HUDEP-2 (cell line): ENCODE results near the gene GTF2E1.
A peak's percentile ranks its signal among the peaks of the same experiment; 100 is the strongest.

Experiments used
- DNase-seq, 76 experiments: peaks; one replicate each; lab custom pipeline; 2025; ENCODE audit not compliant: unreplicated experiment in 76 of 76; lab: John Stamatoyannopoulos, UW

GTF2E1 gene

DNA sequence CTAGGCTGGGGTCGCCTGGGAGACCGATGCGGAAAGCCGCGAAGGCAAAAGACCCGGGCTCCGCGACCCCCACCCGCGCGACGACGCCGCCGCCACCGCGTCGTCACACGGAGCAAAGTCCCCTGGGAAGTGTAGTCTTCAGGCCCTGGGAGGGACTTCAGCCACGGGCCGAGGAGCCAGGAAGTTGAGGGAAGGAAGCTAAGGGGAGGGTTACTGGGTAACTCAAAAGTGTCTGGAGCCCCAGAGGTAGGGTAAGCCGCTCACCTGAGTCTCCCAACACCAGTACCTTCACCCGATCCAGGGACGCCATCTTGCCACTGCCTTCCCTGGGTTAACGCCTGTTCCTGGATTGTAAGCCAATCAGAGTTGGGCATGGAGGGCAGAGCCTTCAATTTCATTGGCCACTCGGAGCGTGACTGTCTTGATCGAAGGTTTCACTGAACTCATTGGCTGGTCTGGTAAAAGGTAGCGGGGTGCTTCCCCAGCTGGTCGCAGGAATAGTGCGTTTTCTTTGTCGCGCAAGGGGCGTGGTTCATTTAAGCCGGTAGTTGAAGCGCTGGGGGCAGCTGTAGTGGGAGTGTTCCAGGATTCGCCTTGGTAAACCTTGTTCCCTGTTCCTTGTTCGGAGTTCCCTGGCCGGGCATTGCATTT is at the start of gene GTF2E1, which contains the start of gene RABL3:
Gene GTF2E1 (plus strand): TSS at position 547 of the 651 bp plus-strand sequence. CDS start 7,809 bp downstream, outside the sequence.
Gene RABL3 (minus strand): TSS at position 319 of the 651 bp plus-strand sequence. CDS start 9 bp downstream, at position 310.
- peak; percentile 19 to 98 (median 94) for DNase-seq

- DNase-seq: no peak
Observed at GRCh38 chr3:120693439-120694171, 48.9 kb upstream of the GTF2E1 start.

- no peak for DNase-seq
Observed at GRCh38 chr3:120699333-120699732, 43.2 kb upstream of the GTF2E1 start.

DNA sequence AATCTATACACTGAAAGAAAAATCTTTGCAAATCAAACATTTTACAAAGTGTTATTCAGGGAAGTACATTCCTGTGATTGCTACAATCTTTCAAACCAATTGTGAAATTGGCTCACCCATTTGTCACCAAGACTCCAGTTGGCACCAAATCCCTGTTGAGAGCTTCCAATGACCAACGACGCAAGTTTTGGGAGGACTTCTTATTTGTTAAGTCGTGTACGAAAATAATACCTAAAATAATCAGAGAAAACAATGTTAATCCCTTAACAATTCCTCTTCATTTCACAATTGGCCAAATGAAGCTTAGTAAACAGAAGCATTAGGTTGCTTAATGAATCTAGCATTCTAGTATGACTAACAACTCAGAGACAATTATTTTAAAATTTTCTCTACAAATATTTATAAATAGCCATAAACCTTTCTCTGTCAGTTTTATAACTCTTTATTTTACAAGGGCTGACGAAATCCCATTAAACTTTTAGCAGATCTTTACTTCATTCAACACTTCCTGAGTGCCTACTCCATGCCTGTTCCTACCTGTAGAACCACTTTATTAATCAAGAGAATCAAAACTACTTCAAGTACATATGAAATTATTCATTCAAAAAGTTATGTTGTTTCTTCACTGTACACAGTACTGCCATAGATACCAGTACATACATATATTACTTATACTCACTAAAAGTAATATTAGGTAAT is 36.5 kb upstream of the GTF2E1 start:
- no peak for DNase-seq

DNA sequence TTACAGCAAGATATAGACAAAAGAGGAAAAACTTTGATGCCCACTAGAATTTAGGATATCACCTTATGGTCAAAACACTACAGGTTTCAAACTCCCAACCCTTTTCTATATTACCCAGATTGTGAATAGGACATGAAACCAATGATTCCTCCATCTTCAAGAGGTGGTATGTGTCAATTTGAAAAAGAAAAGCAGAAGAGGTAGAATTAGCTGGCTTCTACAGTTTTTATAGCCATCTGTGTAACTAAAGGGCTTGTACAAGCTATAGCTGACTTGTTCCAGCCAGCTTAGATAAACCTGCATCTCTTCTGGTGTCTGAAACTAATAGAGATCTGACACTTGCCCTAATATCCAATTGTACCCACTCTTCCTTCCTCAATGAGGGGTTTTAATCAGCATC is 35.6 kb upstream of the GTF2E1 start:
- DNase-seq: no peak

GRCh38 chr3:120708408-120708807 is 34.1 kb upstream of the GTF2E1 start:
- no peak for DNase-seq

- DNase-seq: no peak
Observed at GRCh38 chr3:120710369-120710768, 32.2 kb upstream of the GTF2E1 start.

- no peak for DNase-seq
Observed at GRCh38 chr3:120713262-120713661, 29.3 kb upstream of the GTF2E1 start.

DNA sequence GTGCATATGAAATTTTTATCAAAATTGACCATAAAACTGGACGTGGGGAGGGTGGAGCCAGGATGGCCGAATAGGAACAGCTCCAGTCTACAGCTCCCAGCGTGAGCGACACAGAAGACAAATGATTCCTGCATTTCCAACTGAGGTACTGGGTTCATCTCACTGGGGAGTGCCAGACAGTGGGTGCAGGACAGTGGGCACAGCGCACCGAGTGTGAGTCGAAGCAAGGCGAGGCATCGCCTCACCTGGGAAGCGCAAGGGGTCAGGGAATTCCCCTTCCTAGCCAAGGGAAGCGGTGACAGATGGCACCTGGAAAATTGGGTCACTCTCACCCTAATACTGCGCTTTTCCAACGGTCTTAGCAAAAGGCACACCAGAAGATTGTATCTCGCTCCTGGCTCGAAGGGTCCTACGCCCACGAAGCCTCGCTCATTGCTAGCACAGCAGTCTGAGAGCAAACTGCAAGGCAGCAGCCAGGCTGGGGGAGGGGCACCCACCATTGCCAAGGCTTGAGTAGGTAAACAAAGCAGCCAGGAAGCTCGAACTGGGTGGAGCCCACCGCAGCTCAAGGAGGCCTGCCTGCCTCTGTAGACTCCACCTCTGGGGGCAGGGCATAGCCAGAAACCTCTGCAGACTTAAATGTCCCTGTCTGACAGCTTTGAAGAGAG is 23.2 kb upstream of the GTF2E1 start:
- peak in 21 of 76 experiments; percentile 3 to 50 (median 30) for DNase-seq

DNA sequence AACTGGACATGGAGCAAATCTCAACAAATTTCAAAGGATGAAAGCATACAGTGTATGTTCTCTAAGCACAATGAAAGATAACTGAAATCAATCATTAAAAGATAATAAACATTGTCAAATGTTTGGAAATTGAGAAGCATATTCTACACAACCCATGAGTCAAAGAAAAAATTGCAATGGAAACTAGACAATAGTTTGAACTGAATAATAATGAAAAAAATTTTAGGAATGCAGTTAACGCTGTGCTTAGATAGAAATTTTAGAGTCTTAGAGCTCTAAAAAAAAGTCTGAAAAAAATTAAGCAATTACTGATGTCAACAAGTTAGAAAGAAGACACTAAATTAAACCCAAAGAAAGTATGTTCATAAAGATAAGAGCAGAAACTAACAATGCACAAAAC is 15.8 kb upstream of the GTF2E1 start:
- no peak for DNase-seq

DNA sequence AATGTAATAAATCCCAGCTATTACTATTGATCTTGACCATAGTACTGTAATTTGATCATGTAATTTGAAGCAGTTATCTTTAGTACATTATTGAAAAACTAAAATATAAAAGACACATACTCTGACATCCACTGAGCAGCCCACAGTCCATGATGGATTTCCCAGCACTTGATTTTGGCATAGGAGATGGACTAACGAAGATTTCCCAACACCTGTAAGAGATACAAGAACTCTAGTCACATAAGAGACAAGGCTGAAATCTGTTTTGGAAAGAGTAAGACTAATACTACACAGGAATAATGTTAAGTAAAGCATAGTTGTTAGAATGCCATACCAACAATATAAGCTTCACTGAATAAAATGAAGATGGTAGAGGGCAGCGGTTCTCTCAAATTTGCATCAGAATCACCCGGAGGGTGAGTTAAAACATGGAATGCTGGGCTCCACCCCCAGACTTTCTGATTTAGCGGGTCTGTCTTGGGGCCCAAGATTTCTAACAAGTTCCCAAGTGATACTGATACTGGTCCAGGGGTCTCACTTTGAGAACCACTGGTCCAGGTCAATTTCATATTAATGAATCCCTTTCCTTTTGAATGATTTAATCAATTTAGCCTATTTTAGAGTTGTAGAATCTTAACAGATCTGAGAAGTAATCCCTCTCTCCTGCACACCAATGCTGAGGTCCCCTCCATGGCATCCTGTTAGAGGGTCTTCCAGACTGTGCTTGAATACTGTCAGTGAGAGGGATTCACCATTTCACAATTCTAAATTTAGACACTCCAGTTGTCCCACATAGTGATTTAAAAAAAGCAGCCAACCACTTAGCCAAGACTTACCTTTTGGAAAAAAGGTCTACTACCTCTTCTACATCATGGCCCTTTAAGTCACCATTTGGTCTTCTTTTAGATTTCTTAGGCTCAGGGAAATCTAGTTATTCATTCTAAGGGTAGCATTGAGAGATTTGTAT is 11.7 kb upstream of the GTF2E1 start:
- no peak for DNase-seq

- DNase-seq: peak in 4 of 76 experiments; percentile 0 to 7 (median 4)
Observed at GRCh38 chr3:120738006-120738405, 4.5 kb upstream of the GTF2E1 start.

- DNase-seq: peak in 4 of 76 experiments; percentile 7 to 33 (median 23)
Observed at GRCh38 chr3:120741320-120741719, 1.2 kb upstream of the GTF2E1 start.

DNA sequence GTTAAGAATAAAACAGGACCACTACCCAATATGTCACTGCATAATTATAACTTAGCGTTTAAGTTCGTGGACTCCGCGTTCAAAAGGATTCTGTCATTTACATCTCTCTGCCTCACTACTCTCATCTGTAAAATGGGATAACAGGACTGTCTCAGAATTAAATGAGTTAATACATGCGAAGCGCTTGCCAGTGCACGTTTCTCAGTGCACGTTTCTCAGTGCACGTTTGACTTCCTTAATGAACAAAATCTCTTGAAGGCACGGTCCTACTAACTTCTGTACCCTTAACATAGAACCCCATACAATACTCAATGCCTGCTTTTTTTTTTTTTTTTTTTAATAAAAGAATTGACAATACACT is 727 bp upstream of the GTF2E1 start:
- peak in 7 of 76 experiments; percentile 32 to 68 (median 47) for DNase-seq

DNA sequence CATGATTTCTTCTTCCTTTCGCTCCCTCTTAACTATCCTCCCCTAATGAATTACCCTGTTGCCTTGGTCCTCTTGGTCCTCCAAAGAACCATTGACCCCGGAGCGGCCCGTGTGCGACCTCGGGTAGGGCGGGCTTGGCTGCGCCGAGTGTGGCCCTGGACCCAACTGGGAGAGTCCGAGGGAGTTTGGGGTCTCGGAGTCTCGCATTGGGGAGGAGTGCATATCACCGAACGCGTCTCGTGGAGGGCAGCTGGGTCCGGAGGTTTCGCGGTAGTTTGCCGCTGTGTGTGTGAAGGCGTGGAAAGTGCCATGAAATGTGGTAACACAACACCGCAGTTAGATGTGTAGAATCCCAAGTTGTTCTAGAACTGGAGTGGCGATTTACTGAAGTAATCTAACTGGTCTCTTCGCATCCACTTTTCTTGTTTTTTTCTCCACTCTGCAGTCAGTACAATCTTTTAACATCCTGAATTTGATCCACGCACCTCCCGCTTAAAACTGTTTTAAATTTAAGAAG is 363 bp downstream of the GTF2E1 start:
- DNase-seq: peak in 6 of 76 experiments; percentile 10 to 64 (median 31)

- peak in 8 of 76 experiments; percentile 1 to 14 (median 4) for DNase-seq
Observed at GRCh38 chr3:120743556-120744195, 1.1 kb downstream of the GTF2E1 start.

DNA sequence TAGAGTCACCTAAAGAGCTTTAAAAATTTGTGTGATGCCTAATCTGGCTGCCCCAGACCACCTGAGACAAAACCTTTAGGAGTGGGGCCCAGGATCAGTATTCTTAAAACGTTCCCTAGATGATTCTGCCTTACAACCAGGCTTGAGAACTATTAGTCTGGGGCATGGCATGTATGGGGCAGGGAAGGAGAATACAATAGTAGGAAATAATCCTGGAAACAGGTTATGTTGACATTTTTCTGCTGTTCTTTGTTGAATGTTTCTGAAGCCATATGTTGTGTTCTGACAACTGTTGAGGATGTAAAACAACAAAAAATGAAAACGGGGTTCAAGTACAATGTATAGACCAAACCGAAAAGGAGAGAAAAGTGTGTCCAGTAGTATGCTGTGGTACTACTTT is 2.9 kb downstream of the GTF2E1 start:
- DNase-seq: no peak

DNA sequence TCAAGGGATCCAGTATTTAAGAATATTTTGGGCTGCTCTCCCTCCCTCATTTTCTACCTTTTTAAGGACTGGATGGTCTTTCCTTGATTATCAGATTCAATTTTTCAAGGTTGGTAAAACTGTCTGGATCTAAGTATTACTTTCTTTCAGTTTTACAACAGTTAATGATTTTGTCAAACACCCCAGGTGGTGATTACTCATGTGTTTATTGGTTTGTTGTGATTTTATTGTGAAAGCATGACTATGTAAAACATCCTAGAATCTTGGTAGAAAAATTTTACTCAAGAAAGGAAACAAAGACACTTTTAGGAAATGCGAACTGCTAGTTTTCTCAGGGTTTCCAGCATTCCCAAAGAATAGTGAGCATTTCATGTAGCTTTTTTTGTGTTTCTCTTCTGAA is 7.3 kb downstream of the GTF2E1 start:
- no peak for DNase-seq

DNA sequence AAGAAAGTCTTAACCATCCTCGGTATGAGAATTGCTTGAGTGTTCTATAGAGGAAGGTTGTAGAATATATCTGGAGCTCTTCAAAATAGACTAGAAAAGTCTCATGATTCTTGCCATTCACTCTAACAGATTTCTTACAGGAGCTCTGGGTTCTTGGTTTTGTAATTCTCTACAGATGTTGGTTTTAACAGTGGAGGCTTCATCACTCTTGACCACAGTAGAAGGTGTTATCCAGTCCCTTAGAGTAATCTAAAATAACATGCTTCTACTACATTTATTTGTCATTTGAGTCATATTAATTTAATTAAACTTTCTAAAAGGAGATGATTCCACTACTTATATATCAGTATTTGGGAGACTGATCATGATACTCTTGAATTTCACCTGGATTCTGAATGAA is 9.7 kb downstream of the GTF2E1 start:
- DNase-seq: no peak
